ENCODE results near the gene TET3. TPM values are rescaled to one million over a fixed set of nuclear protein-coding genes. Genes with fewer than 3 reads are reported as not detected.

Gene TET3
- total RNA-seq, 1 experiment from 2014 or later = 6.1 TPM

DNA sequence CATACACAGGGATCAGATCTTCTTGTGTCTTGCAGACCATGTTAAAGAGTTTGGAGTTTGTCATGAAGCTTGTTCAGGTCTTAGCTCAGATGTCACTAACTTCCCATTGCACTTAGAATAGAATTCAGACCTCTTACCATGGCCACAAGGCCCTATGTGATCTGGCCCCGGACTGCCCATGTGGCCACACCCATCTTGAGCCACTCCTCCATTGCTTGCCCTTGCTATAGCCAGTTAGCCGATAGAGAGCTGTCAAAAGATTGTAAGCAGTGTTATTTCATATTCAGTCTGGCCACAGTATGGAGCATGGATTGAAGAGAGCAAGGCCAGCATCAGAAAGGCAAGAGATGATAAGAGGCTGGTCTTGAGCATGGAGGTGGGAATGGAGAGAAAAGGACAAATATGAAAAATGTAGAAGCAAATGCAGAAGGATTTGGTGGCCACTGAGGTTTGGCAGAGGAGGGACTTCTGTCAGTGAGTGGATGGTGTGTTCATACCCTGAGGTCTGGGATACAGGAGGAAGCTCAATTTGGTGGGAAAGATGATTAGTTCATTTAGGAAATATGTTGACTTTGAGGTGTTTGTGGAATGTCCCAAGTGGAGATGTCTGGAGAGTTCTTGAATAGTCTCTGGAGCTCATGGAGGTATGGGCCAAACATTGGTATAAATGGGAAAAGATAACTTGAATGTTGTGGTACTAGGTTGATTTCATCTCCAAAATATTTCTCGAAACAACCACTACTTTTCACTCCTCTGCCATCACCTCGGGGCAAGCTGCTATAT, 47.4 kb upstream of the TET3 start:
- peaks cover 28% of the 10 kb centered on the region for H3K4me1 ChIP-seq (ENCODE audit: insufficient read depth, low read length)
- intact Hi-C loops (cut with micrococcal nuclease) = loop anchor here (5.0 kb wide), 2 partner anchors 45 to 85 kb away; partner anchors contain the start of gene TET3

DNA sequence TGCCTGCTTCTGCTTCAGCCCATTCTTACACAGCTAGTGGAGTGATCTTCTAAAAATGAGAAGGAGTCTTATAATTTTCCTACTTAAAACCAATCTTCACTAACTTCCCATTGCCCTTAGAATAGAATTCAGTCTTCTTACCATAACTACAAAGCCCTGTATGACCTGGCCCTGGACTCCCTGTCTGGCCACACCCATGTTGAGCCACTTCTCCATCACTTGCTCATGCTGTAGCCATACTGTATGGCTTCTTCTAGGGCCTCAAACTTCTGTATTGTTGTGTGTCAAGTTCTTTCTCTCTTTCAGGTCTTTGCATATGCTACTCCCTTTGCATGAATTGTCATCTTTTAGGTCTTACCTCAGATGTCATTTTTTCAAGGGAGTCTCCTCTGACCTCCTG, 46.8 kb upstream of the TET3 start:
- peaks cover 16% of the 10 kb centered on the region; the same call in 1 of the 2 replicates for H4K20me1 ChIP-seq (ENCODE audit: low read length)
- no peaks in the 10 kb centered on the region for H3K9me3 ChIP-seq (ENCODE audit: low read length)
- BruUV-seq (replicated peaks) = no TSS peak
- no peak overlapping the region for H3K4me2 ChIP-seq (ENCODE audit: low read length)
- peaks cover 10% of the 10 kb centered on the region for H3K36me3 ChIP-seq (ENCODE audit: low read depth, low read length)
- TF ChIP-seq CTCF (conservative IDR thresholded peaks at IDR 0.05; ENCODE audit: low read depth, low read length) = no peak
- no peak for TF ChIP-seq EZH2 (IDR thresholded peaks at IDR 0.05; ENCODE audit: low read length, unreplicated experiment)
- TF ChIP-seq EZH2phosphoT487 (IDR thresholded peaks at IDR 0.05; ENCODE audit: borderline replicate concordance, low read length) = no peak
- no peak overlapping the region for H2AFZ ChIP-seq (ENCODE audit: low read length)
- H3K9me2 ChIP-seq (replicated peaks; ENCODE audit: low read length) = no peaks in the 10 kb centered on the region
- ATAC-seq = no peak
- intact Hi-C loops (cut with micrococcal nuclease) = loop anchor here (5.0 kb wide), 2 partner anchors 44 to 86 kb away; partner anchors contain the start of gene TET3
- DNase-seq = no peak
- POLR2A ChIA-PET (ENCODE audit: unreplicated experiment) = no interaction called here
- peaks cover 23% of the 10 kb centered on the region for H3K4me1 ChIP-seq (ENCODE audit: insufficient read depth, low read length)
- H3K79me2 ChIP-seq (ENCODE audit: low read length) = peaks cover 89% of the 10 kb centered on the region
- H3F3A ChIP-seq (ENCODE audit: low read length, unreplicated experiment) = no peaks in the 10 kb centered on the region
- H3K9ac ChIP-seq (ENCODE audit: low read length) = no peak overlapping the region
- no peak overlapping the region for H3K4me3 ChIP-seq (ENCODE audit: low read length)
- CTCF ChIA-PET = no interaction called here
- no peak overlapping the region for H3K27ac ChIP-seq (ENCODE audit: low read length)
- no peaks in the 10 kb centered on the region for H3K27me3 ChIP-seq (ENCODE audit: low read length)

More for the DNA sequence above, 47.4 kb upstream of the TET3 start:
- H3K4me2 ChIP-seq (ENCODE audit: low read length) = no peak overlapping the region
- H3K9me3 ChIP-seq (ENCODE audit: low read length) = no peaks in the 10 kb centered on the region
- H3K27me3 ChIP-seq (ENCODE audit: low read length) = no peaks in the 10 kb centered on the region
- no peak overlapping the region for H3K4me3 ChIP-seq (ENCODE audit: low read length)
- no peak for TF ChIP-seq CTCF (conservative IDR thresholded peaks at IDR 0.05; ENCODE audit: low read depth, low read length)
- no peak for TF ChIP-seq EZH2phosphoT487 (IDR thresholded peaks at IDR 0.05; ENCODE audit: borderline replicate concordance, low read length)
- TF ChIP-seq EZH2 (IDR thresholded peaks at IDR 0.05; ENCODE audit: low read length, unreplicated experiment) = no peak
- peaks cover 16% of the 10 kb centered on the region; the same call in 1 of the 2 replicates for H4K20me1 ChIP-seq (ENCODE audit: low read length)
- peaks cover 10% of the 10 kb centered on the region for H3K36me3 ChIP-seq (ENCODE audit: low read depth, low read length)
- no peak overlapping the region for H2AFZ ChIP-seq (ENCODE audit: low read length)
- DNase-seq (no peak), ATAC-seq (no peak)
- H3K9ac ChIP-seq (ENCODE audit: low read length) = no peak overlapping the region
- POLR2A ChIA-PET (ENCODE audit: unreplicated experiment) = no interaction called here
- CTCF ChIA-PET = no interaction called here
- no peaks in the 10 kb centered on the region for H3F3A ChIP-seq (ENCODE audit: low read length, unreplicated experiment)
- peaks cover 89% of the 10 kb centered on the region for H3K79me2 ChIP-seq (ENCODE audit: low read length)
- no peak overlapping the region for H3K27ac ChIP-seq (ENCODE audit: low read length)
- no peaks in the 10 kb centered on the region for H3K9me2 ChIP-seq (replicated peaks; ENCODE audit: low read length)
- BruUV-seq (replicated peaks) = no TSS peak
